GM12878 (cell line): ENCODE data around the gene LRRIQ1.
"Not testable (repeated sequence)": the region's sequence is repeated elsewhere in the genome, so short reads cannot be mapped to it uniquely, and the experiment has no call there.

Experiments
- CTCF ChIP-seq, 3 experiments: IDR thresholded peaks in 2 of 3; conservative IDR thresholded peaks in 1 of 3; 2 replicates each; pipeline ENCODE4 v1.5.1; 2011; ENCODE audit warnings: low read depth in 3 of 3, low read length in 3 of 3, mild to moderate bottlenecking in 3 of 3, control low read depth in 2 of 3, moderate library complexity in 2 of 3, inconsistent platforms in 1 of 3, mixed read lengths in 1 of 3; ENCODE audit not compliant: control insufficient read depth in 2 of 3, insufficient read depth in 1 of 3; ENCODE audit errors: extremely low read depth in 1 of 3
- GABPA ChIP-seq: IDR thresholded peaks from 2 replicates; pipeline ENCODE4 v1.6.1; 2014; ENCODE audit warnings: antibody characterized with exemption, low read depth, mild to moderate bottlenecking, inconsistent platforms
- KDM1A ChIP-seq: fragments of 200-600 bp; sonication (generic); IDR thresholded peaks from 2 replicates; pipeline ENCODE4 v1.6.1; 2016; ENCODE audit warnings: borderline replicate concordance

- TF ChIP-seq KDM1A; CTCF (IDR thresholded peaks at IDR 0.05 in 2 of 3, conservative IDR thresholded peaks at IDR 0.05 in 1 of 3; ENCODE audit: control insufficient read depth in 2 of 3, extremely low read depth in 1 of 3, insufficient read depth in 1 of 3, low read depth in 3 of 3, low read length in 3 of 3); GABPA: not testable (repeated sequence)
Measured at GRCh38 chr12:85203809-85204208, 167.7 kb downstream of the LRRIQ1 start.
